ENCODE data around the gene MYRIP. TPM values are rescaled to one million over a fixed set of nuclear protein-coding genes. Genes with fewer than 3 reads are reported as not detected.

The MYRIP gene
- total RNA-seq, 4 donors from 2014 or later: 2.4 to 9.8 (median 4.4) TPM

DNA sequence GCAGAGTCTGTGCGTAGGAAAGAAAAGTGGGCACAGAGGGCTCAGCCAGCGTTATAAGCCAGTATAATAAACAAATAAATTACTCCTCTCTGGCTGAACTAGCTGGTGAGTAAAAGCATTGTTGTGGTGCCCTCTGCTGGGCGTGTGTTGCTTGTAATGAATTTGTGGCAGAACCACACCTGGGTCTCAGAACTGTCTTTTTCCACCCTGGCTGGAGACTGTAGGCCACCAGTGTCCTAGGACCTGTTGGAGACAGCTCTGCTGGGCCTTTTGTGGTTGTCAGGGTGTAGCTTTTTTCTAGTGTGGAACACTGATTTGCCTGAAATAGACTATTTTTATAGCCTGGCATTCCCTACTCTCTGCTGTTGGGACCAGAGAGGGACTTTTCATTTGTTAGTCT lies 369.6 kb downstream of the MYRIP start:
- TF ChIP-seq, protein P1, sequence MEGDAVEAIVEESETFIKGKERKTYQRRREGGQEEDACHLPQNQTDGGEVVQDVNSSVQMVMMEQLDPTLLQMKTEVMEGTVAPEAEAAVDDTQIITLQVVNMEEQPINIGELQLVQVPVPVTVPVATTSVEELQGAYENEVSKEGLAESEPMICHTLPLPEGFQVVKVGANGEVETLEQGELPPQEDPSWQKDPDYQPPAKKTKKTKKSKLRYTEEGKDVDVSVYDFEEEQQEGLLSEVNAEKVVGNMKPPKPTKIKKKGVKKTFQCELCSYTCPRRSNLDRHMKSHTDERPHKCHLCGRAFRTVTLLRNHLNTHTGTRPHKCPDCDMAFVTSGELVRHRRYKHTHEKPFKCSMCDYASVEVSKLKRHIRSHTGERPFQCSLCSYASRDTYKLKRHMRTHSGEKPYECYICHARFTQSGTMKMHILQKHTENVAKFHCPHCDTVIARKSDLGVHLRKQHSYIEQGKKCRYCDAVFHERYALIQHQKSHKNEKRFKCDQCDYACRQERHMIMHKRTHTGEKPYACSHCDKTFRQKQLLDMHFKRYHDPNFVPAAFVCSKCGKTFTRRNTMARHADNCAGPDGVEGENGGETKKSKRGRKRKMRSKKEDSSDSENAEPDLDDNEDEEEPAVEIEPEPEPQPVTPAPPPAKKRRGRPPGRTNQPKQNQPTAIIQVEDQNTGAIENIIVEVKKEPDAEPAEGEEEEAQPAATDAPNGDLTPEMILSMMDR (IDR thresholded peaks at IDR 0.05; ENCODE audit: low read depth): no peak

DNA sequence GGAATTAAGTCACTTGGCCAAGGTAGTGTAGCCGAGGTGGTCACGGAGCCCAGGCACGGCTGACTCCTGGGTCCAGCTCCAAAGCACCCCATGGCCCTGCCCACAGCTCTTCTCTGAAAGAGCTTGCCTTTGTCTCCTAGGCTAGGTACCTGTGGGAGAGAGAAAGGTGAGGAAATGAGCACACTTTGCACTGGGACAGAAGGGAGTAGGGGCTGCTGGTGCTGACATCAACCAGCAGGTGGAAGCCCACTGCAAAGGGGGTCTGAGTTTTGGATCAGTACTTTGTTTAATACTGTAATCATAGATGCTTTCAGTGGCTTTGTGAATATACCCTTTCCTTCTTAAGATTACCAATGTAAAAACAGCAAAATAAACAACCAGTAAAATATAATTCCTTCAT lies 371.8 kb downstream of the MYRIP start:
- TF ChIP-seq, protein P1 (IDR thresholded peaks at IDR 0.05; ENCODE audit: low read depth): no peak

DNA sequence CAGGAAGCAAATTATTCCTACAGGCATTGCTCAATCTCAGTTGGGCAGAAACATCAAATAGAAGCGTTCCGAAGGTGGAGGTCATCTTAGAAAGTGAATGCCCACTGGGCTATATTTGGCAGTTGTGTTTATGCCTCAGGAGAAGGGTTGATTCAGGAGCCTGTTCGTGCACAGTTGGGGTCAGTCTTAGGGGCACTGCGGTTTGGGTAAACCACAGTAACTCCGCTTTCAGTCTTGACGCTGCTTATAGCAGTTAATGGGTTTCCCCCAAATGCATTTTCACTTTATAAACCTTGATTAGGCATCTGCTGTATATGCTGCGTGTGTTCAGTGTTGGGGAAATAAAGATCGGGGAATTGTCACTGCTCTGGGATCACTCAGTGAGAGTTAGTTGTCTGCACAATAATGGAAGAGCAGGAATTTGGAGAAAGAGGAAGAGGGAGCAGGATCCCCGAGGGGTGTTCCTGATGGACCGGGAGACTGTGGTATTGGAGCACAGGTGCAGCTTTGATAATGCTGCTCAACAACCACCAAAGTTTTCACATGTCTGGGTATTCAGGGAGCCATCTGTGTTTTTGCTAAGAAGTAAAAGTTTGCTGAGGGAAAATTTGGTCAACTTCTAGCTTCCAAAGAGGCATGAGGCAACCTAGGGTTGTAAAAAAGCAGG lies 375.8 kb downstream of the MYRIP start:
- TF ChIP-seq, protein P1 (IDR thresholded peaks at IDR 0.05; ENCODE audit: low read depth): no peak

DNA sequence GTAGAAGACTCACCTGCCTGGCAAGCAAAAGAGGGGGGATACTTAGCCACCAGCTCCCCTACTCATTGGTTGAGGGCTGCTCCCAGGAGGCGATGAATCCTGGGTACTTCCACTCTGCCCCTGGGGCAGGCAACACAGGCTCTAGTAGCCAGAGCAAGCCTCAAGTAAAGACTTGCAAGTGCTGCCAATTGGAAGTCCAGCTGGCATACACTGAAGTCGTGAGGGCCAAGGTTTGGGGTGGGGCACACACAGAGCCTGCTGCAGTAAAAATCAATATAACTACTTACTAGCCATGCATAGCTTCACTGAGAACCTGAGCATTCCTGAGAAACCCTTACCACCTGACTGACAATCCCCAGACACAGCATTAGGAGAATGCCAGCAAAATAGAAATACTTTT lies 377.1 kb downstream of the MYRIP start:
- TF ChIP-seq, protein P1 (IDR thresholded peaks at IDR 0.05; ENCODE audit: low read depth): no peak

DNA sequence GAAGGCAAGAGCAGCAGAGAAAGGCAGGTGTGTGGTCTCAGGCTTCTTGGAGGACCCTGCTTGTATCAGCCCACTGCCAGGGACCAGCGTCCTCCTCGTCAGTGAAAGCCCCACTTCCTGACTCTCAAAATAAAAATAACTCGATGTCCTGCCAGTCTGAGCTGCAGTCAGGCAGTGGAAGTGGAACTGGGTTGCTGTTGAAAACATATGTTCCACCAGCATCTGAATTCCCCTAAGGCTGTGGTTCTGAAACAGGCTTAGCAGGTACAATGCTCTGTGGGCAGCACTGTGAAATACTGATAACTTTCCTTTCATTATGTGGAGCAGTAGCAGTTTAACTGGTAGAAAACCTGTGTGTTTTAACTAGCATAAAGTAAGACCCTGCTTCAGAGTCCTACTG lies 378.5 kb downstream of the MYRIP start:
- TF ChIP-seq, protein P1 (IDR thresholded peaks at IDR 0.05; ENCODE audit: low read depth): no peak

DNA sequence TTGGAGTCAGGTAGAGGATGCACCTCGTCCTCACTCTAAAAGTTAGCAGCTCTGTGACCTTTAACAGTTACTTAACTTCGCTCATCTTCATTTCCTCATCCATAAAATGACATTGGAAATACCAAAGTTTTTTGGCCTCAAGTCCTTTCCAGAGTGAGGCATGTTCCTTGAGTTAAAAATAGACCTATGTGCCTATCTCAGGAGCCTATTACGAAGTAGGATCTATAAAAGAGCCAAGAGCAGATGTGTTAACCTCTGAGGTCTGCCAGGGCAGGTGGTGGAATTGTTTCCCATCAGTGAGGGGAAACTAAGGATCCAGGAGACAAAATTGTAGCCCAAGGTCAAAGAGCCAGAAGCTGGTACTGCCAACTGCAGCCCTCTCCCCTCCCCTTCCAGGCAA lies 379.7 kb downstream of the MYRIP start:
- TF ChIP-seq, protein P1 (IDR thresholded peaks at IDR 0.05; ENCODE audit: low read depth): no peak

DNA sequence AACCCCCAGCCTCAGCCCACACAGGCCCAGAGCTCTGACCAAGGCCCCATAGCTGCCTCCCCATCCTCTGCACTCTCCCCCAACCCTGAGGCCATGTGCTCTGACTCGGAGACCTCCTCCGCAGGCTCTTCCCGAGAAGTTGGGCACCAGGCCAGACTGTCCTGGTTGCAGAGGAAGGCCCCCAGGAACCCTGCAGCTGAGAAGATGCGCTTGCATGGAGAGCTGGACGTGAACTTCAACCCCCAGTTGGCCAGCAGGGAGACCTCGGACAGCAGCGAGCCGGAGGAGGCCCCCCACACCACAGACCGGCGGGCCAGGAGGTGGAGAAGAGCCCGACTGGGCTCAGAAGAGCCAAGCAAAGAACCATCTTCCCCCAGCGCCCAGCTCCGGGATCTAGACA lies 380.6 kb downstream of the MYRIP start:
- TF ChIP-seq, protein P1 (IDR thresholded peaks at IDR 0.05; ENCODE audit: low read depth): no peak
